K562 (cell line): Measurements from ENCODE around the gene UBE2QL1. TPM values are rescaled to one million over a fixed set of nuclear protein-coding genes. Genes with fewer than 3 reads are reported as not detected.

Source experiments
- ATAC-seq: fragments of 200-7000 bp; cut with Tn5 transposase; 3 replicates; pipeline ENCODE4 v1.9.1; 2020; ENCODE audit warnings: moderate library complexity
- BruUV-seq: library from RNA; stranded (reverse); fragments of 400-500 nt; replicated peaks from 2 replicates; lab custom pipeline; 2021; lab: Mats Ljungman, UMichigan
- CTCF ChIA-PET: fragments of 300-600 bp; formaldehyde crosslinking; extraction: SDS; loops from one replicate; lab custom pipeline; 2021; ENCODE audit warnings: low intra/inter-chr PET ratio; lab: Yijun Ruan, JAX
- POLR2A ChIA-PET: fragments of 300-600, 350-650 bp; sonication (Branson Sonifier 250); formaldehyde crosslinking; extraction: SDS; loops from one replicate; lab custom pipeline; 2021; ENCODE audit warnings: antibody characterized with exemption, inconsistent platforms; lab: Yijun Ruan, JAX
- DNase-seq, 4 experiments: peaks; one replicate each; pipeline versions ENCODE4 v3.0.0 to v3.0.0-alpha.2; 2011 to 2018; ENCODE audit warnings: low spot score in 3 of 4, mixed read lengths in 3 of 4; ENCODE audit errors: extremely low read depth in 1 of 4
- FAIRE-seq: peaks from 2 replicates; lab custom pipeline; 2011; peaks lifted over from hg19 to GRCh38; lab: Jason Lieb, UNC
- H2AFZ ChIP-seq: 2 replicates; pipeline ENCODE4 v1.6.0; 2011; ENCODE audit warnings: low read depth, low read length, control low read depth, inconsistent platforms
- H3K27ac ChIP-seq: fragments of 200-600 bp; 3 replicates; pipeline ENCODE4 v1.8.0; 2011; ENCODE audit warnings: low read depth, mild to moderate bottlenecking, control low read depth, inconsistent platforms, low read length, moderate library complexity, mixed read lengths; ENCODE audit errors: extremely low read depth
- H3K27me3 ChIP-seq, 2 experiments: fragments of 300-600 bp in 1 of 2; 2 replicates in 1 of 2; 3 replicates in 1 of 2; pipeline versions ENCODE4 v1.6.0 to v1.8.0; 2011; ENCODE audit warnings: inconsistent platforms in 2 of 2, low read length in 2 of 2, mild to moderate bottlenecking in 1 of 2, mixed read lengths in 1 of 2, moderate library complexity in 1 of 2; ENCODE audit not compliant: control insufficient read depth in 2 of 2, insufficient read depth in 2 of 2
- H3K36me3 ChIP-seq: fragments of 300-600 bp; 3 replicates; pipeline ENCODE4 v1.8.0; 2011; ENCODE audit warnings: mild to moderate bottlenecking, low read length, inconsistent platforms; ENCODE audit not compliant: control insufficient read depth, insufficient read depth
- H3K4me1 ChIP-seq, 2 experiments: fragments of 200-600 bp in 1 of 2; replicated peaks in 1 of 2; 2 replicates in 1 of 2; 3 replicates in 1 of 2; pipeline versions ENCODE4 v1.5.1 to v1.8.0; 2011; ENCODE audit warnings: inconsistent platforms in 2 of 2, low read length in 2 of 2, mild to moderate bottlenecking in 1 of 2, mixed read lengths in 1 of 2, moderate library complexity in 1 of 2; ENCODE audit not compliant: control insufficient read depth in 2 of 2, insufficient read depth in 2 of 2
- H3K4me2 ChIP-seq: 2 replicates; pipeline ENCODE4 v1.6.1; 2011; ENCODE audit warnings: low read length, control low read depth, inconsistent platforms, mixed read lengths; ENCODE audit not compliant: insufficient read depth
- H3K4me3 ChIP-seq: fragments of 200-600 bp; sonication (generic), shearing (Covaris generic); 2 replicates; pipeline ENCODE4 v1.5.1; 2016; ENCODE audit warnings: control low read depth, inconsistent platforms
- H3K79me2 ChIP-seq: fragments of 200-600 bp; 3 replicates; pipeline ENCODE4 v1.8.0; 2011; ENCODE audit warnings: low read length, inconsistent platforms; ENCODE audit not compliant: control insufficient read depth, insufficient read depth
- H3K9ac ChIP-seq, 2 experiments: 2 replicates each; pipeline versions ENCODE4 v1.6.0 to v1.6.1; 2011; ENCODE audit warnings: low read depth in 2 of 2, low read length in 2 of 2, control low read depth in 1 of 2, inconsistent platforms in 1 of 2, mild to moderate bottlenecking in 1 of 2, mixed read lengths in 1 of 2; ENCODE audit not compliant: insufficient read depth in 1 of 2
- H3K9me1 ChIP-seq: one replicate; pipeline ENCODE4 v1.6.0; 2011; ENCODE audit warnings: inconsistent platforms, mild to moderate bottlenecking, low read length, moderate library complexity; ENCODE audit not compliant: control insufficient read depth, insufficient read depth
- H3K9me3 ChIP-seq: replicated peaks from 2 replicates; pipeline ENCODE4 v1.5.1; 2011; ENCODE audit warnings: low read depth, low read length, inconsistent platforms; ENCODE audit not compliant: control insufficient read depth, insufficient read depth
- H4K20me1 ChIP-seq: replicated peaks from 2 replicates; pipeline ENCODE4 v1.6.1; 2011; ENCODE audit warnings: low read length, inconsistent platforms, mixed read lengths; ENCODE audit not compliant: control insufficient read depth, insufficient read depth
- E4F1 ChIP-seq: fragments of 250-450 bp; sonication (Bioruptor Pico); IDR thresholded peaks from 2 replicates; pipeline ENCODE4 v1.5.0; 2021; ENCODE audit warnings: mild to moderate bottlenecking, borderline replicate concordance
- FOXO4 ChIP-seq: fragments of 450-650 bp; formaldehyde crosslinking; IDR thresholded peaks from 2 replicates; pipeline ENCODE4 v1.4.0; 2020; ENCODE audit warnings: mild to moderate bottlenecking, moderate library complexity
- MTF1 ChIP-seq: fragments of 250-450 bp; sonication (Bioruptor Pico); IDR thresholded peaks from 2 replicates; pipeline ENCODE4 v1.9.0; 2021; ENCODE audit warnings: moderate library complexity, mild to moderate bottlenecking, inconsistent platforms, borderline replicate concordance
- SMARCB1 ChIP-seq: IDR thresholded peaks from 2 replicates; pipeline ENCODE4 v1.6.1; 2011; ENCODE audit warnings: improper control_type of control experiment, low read depth; ENCODE audit not compliant: insufficient read length
- SNAPC5 ChIP-seq: fragments of 250-450 bp; sonication (Bioruptor Pico); IDR thresholded peaks from 2 replicates; pipeline ENCODE4 v1.8.0; 2021; ENCODE audit warnings: moderate library complexity, mild to moderate bottlenecking, inconsistent platforms
- SUPT5H ChIP-seq: fragments of 450-650 bp; IDR thresholded peaks from 2 replicates; pipeline ENCODE4 v1.6.1; 2016
- TARDBP ChIP-seq: fragments of 450-650 bp; IDR thresholded peaks from 2 replicates; pipeline ENCODE4 v1.6.1; 2016
- WGBS: fragments of 100-300 bp; shearing (Covaris generic); methylation state at CpG from one replicate; pipeline ENCODE4 v1.1.6; 2016; ENCODE audit warnings: low coverage, mixed read lengths; ENCODE audit not compliant: insufficient coverage; ENCODE audit errors: missing lambda C conversion rate; 5-methylcytosine and 5-hydroxymethylcytosine counted together
- in situ Hi-C: fragments of 300-500 bp; cut with MboI; formaldehyde crosslinking; loops from 4 replicates; pipeline ENCODE4 v1.15.0; 2018; ENCODE audit warnings: inconsistent platforms, mixed read lengths
- intact Hi-C: fragments of 100-400 bp; cut with micrococcal nuclease; formaldehyde crosslinking; loops from 2 replicates; pipeline ENCODE4 v1.14.2; 2022
- polyA plus RNA-seq, 8 experiments: library from polyadenylated mRNA; depleted of rRNA in 4 of 8; stranded (reverse) in 5 of 8; unstranded in 3 of 8; fragments of >200 nt; fragmentation: Nextera tagmentation in 2 of 8; fragmentation: Illumina TruSeq in 1 of 8; extraction: Ambion mirVana in 2 of 8; extraction: Trizol in 1 of 8; gene quantifications; 2 replicates each; pipeline versions ENCODE4 v1.2.1 to v1.2.3, GENCODE V29; 2011 to 2014; ENCODE audit warnings: inconsistent platforms in 1 of 8, missing spikeins in 1 of 8
- total RNA-seq, 7 experiments: library from RNA; depleted of rRNA in 6 of 7; stranded (reverse); fragments of >200 nt in 6 of 7; fragmentation: Illumina TruSeq in 2 of 7; extraction: Trizol in 2 of 7; gene quantifications; 2 replicates each; pipeline versions ENCODE4 v1.2.1 to v1.2.3, GENCODE V29; 2011 to 2021; ENCODE audit warnings: low replicate concordance in 1 of 7

UBE2QL1 gene
- total and polyA plus RNA-seq, 9 of the 15 experiments (the other 6 are each of a cell fraction or from before 2014, with no cell fraction given), result not detected

GRCh38 chr5:6520201-6520600 is 71.5 kb downstream of the UBE2QL1 start:
- CTCF ChIA-PET, result no interaction called here
- H4K20me1 ChIP-seq, result peaks cover 15% of the 10 kb centered on the region
- H3K27ac ChIP-seq, result no peak overlapping the region
- in situ Hi-C loops, result no loop called here
- H3K27me3 ChIP-seq, result peaks cover 36 to 54% of the 10 kb centered on the region in 2 experiments; a peak in 4 of 5 replicates
- no peaks in the 10 kb centered on the region for H3K79me2 ChIP-seq
- peaks cover 0 to 6% of the 10 kb centered on the region in 2 experiments; a peak in 1 of 5 replicates for H3K4me1 ChIP-seq
- no peaks in the 10 kb centered on the region for H3K9me1 ChIP-seq
- DNase-seq, result no peak
- no peaks in the 10 kb centered on the region for H3K36me3 ChIP-seq
- H2AFZ ChIP-seq, result no peak overlapping the region
- no peak overlapping the region for H3K4me3 ChIP-seq
- H3K4me2 ChIP-seq, result no peak overlapping the region
- no peak for ATAC-seq
- FAIRE-seq, result no peak
- POLR2A ChIA-PET, result interaction anchor here (0.6 to 0.9 kb wide), 2 partner anchors 17 to 38 kb away, joined by 3 to 4 read pairs; no protein-coding TSS in a partner anchor
- TF ChIP-seq TARDBP (no peak), E4F1 (CRISPR knock-in tag) (no peak), MTF1 (CRISPR knock-in tag) (no peak), SNAPC5 (no peak), SMARCB1 (no peak), FOXO4 (CRISPR knock-in tag) (no peak), SUPT5H (no peak)
- H3K9ac ChIP-seq, result no peak overlapping the region
- no TSS peak for BruUV-seq
- WGBS, result 1% methylated on average over 5 of the region's 5 CpGs
- no peaks in the 10 kb centered on the region for H3K9me3 ChIP-seq
- intact Hi-C loops, result no loop called here
